ENCODE measurements around the gene TOR2A.

DNA sequence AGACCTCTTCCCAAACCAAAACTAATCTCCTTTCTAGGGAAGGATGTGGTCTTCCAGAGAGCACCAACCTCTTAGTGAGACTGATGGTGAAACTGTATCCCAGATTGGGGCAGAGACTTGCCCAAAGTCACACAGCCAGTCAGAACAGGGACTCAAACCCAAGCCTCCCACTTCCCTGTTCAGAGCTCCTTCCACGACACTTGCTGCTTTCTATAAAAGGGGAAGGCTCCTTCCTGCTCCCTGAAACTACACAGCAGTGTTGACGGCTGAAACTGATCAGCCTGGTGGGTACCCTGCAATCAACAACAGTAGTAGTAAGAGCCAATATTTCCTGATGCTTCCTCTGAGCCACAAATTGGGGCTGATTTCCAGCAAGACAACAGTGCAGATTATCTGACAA is 1.5 kb downstream of the TOR2A start:
- TF ChIP-seq, protein P1, sequence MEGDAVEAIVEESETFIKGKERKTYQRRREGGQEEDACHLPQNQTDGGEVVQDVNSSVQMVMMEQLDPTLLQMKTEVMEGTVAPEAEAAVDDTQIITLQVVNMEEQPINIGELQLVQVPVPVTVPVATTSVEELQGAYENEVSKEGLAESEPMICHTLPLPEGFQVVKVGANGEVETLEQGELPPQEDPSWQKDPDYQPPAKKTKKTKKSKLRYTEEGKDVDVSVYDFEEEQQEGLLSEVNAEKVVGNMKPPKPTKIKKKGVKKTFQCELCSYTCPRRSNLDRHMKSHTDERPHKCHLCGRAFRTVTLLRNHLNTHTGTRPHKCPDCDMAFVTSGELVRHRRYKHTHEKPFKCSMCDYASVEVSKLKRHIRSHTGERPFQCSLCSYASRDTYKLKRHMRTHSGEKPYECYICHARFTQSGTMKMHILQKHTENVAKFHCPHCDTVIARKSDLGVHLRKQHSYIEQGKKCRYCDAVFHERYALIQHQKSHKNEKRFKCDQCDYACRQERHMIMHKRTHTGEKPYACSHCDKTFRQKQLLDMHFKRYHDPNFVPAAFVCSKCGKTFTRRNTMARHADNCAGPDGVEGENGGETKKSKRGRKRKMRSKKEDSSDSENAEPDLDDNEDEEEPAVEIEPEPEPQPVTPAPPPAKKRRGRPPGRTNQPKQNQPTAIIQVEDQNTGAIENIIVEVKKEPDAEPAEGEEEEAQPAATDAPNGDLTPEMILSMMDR (IDR thresholded peaks at IDR 0.05), result no peak
- TF ChIP-seq POLR2AphosphoS5 (IDR thresholded peaks at IDR 0.05), result no peak
